PC-3 (cell line): ENCODE data around the gene LIN28B. TPM values are rescaled to one million over a fixed set of nuclear protein-coding genes. Genes with fewer than 3 reads are reported as not detected.

Source experiments
- ATAC-seq: fragments of 200-7000 bp; cut with Tn5 transposase; 2 replicates; pipeline ENCODE4 v1.9.1; 2020; ENCODE audit warnings: mild to moderate bottlenecking, moderate library complexity
- BruUV-seq: library from RNA; stranded (reverse); fragments of 400-500 nt; replicated peaks from 2 replicates; lab custom pipeline; 2021; lab: Mats Ljungman, UMichigan
- CTCF ChIA-PET: fragments of 300-600 bp; sonication (Branson Sonifier 250); formaldehyde crosslinking; loops from one replicate; lab custom pipeline; 2022; ENCODE audit warnings: antibody characterized with exemption; lab: Charles Lee
- POLR2A ChIA-PET: fragments of 300-600 bp; sonication (Branson Sonifier 250); formaldehyde crosslinking; loops from one replicate; lab custom pipeline; 2022; ENCODE audit warnings: antibody characterized with exemption; ENCODE audit not compliant: unreplicated experiment; lab: Charles Lee
- DNase-seq: peaks from one replicate; pipeline ENCODE4 v3.0.0-alpha.2; 2015
- H2AFZ ChIP-seq: fragments of 300-600 bp; sonication (generic); 2 replicates; pipeline ENCODE4 v1.6.0; 2016; ENCODE audit warnings: antibody characterized with exemption, low read length
- H3F3A ChIP-seq: fragments of 300-600 bp; sonication (generic); one replicate; pipeline ENCODE4 v1.6.0; 2017; ENCODE audit warnings: antibody characterized with exemption, low read length, control low read depth, mild to moderate bottlenecking; ENCODE audit not compliant: unreplicated experiment
- H3K27ac ChIP-seq: fragments of 300-600 bp; sonication (generic); 2 replicates; pipeline ENCODE4 v1.5.1; 2016; ENCODE audit warnings: mild to moderate bottlenecking, low read length
- H3K27me3 ChIP-seq: fragments of 300-600 bp; sonication (generic); 2 replicates; pipeline ENCODE4 v1.6.1; 2016; ENCODE audit warnings: low read length, mixed read lengths
- H3K36me3 ChIP-seq: fragments of 300-600 bp; sonication (generic); 2 replicates; pipeline ENCODE4 v1.6.1; 2016; ENCODE audit warnings: low read depth, mixed run types, low read length, mixed read lengths
- H3K4me1 ChIP-seq: fragments of 300-600 bp; sonication (generic); 2 replicates; pipeline ENCODE4 v1.5.1; 2016; ENCODE audit warnings: low read length; ENCODE audit not compliant: insufficient read depth
- H3K4me2 ChIP-seq: fragments of 300-600 bp; sonication (generic); 2 replicates; pipeline ENCODE4 v1.6.0; 2016; ENCODE audit warnings: low read length
- H3K4me3 ChIP-seq: fragments of 300-600 bp; sonication (generic); 2 replicates; pipeline ENCODE4 v1.5.1; 2016; ENCODE audit warnings: mild to moderate bottlenecking, low read length, mixed read lengths
- H3K79me2 ChIP-seq: fragments of 300-600 bp; sonication (generic); 2 replicates; pipeline ENCODE4 v1.6.1; 2017; ENCODE audit warnings: low read length, mixed read lengths
- H3K9ac ChIP-seq: fragments of 300-600 bp; sonication (generic); 2 replicates; pipeline ENCODE4 v1.6.0; 2016; ENCODE audit warnings: mild to moderate bottlenecking, low read length
- H3K9me2 ChIP-seq: fragments of 300-600 bp; sonication (generic); replicated peaks from 2 replicates; pipeline ENCODE4 v1.6.1; 2016; ENCODE audit warnings: mixed run types, low read length, mixed read lengths
- H3K9me3 ChIP-seq: fragments of 300-600 bp; sonication (generic); 2 replicates; pipeline ENCODE4 v1.6.1; 2016; ENCODE audit warnings: low read length, mixed read lengths
- H4K20me1 ChIP-seq: fragments of 300-600 bp; sonication (generic); 2 replicates; pipeline ENCODE4 v1.6.1; 2016; ENCODE audit warnings: low read length, mixed read lengths
- EZH2 ChIP-seq: fragments of 300-600 bp; sonication (generic); IDR thresholded peaks from one replicate; pipeline ENCODE4 v1.6.1; 2017; ENCODE audit warnings: antibody characterized with exemption, mild to moderate bottlenecking, low read length; ENCODE audit not compliant: unreplicated experiment
- EZH2phosphoT487 ChIP-seq: fragments of 300-600 bp; sonication (generic); IDR thresholded peaks from 2 replicates; pipeline ENCODE4 v1.6.1; 2018; ENCODE audit warnings: mild to moderate bottlenecking, antibody characterized with exemption, low read length, borderline replicate concordance
- intact Hi-C: fragments of 100-400 bp; cut with micrococcal nuclease; formaldehyde crosslinking; loops from 2 replicates; pipeline ENCODE4 v1.9.0; 2023
- total RNA-seq: library from RNA; depleted of rRNA; stranded (reverse); fragments of >200 nt; gene quantifications from 2 replicates; pipeline ENCODE4 v1.2.3, GENCODE V29; 2014
- TF ChIP-seq, protein P1 (sequence below): fragments of 300-600 bp; sonication (generic); conservative IDR thresholded peaks from 2 replicates; pipeline ENCODE4 v1.5.1; 2017; ENCODE audit warnings: antibody characterized with exemption, low read depth, mild to moderate bottlenecking, low read length

LIN28B gene
- total RNA-seq, 1 experiment from 2014 or later = 0.11 TPM

DNA sequence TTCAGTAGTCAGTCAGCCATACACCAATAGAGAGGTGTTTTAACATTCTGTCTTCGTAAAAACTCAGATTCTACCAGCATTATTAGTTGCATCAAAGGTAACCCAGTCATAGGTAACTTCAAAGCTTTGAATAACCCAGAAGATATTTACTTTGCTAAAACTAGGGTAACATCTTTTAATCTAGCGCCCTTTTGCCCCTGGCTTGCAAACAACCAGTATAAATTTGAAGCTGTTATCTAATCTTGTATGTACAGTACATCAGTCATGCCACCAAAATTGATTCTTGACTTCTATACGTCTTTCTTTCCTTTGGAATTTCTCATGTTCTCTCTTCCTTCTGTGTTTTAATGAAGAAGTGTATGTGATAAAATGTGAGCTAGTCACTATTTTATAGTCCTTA, 109.3 kb downstream of the LIN28B start:
- no TSS peak for BruUV-seq
- Histone ChIP-seq H3K9ac (no peak overlapping the region), H3K4me1 (peaks cover 6% of the 10 kb centered on the region), H3K27me3 (no peaks in the 10 kb centered on the region), H3K4me3 (no peak overlapping the region), H3K79me2 (no peaks in the 10 kb centered on the region), H3K4me2 (no peak overlapping the region), H3K9me3 (no peaks in the 10 kb centered on the region), H3K36me3 (no peaks in the 10 kb centered on the region), H3K9me2 (no peaks in the 10 kb centered on the region), H2AFZ (no peak overlapping the region), H4K20me1 (no peaks in the 10 kb centered on the region), H3F3A (no peaks in the 10 kb centered on the region), H3K27ac (no peak overlapping the region)
- intact Hi-C loops = no loop called here
- ChIA-PET CTCF (no interaction called here), POLR2A (no interaction called here)
- DNase-seq = no peak
- no peak for ATAC-seq
- TF ChIP-seq, protein P1, sequence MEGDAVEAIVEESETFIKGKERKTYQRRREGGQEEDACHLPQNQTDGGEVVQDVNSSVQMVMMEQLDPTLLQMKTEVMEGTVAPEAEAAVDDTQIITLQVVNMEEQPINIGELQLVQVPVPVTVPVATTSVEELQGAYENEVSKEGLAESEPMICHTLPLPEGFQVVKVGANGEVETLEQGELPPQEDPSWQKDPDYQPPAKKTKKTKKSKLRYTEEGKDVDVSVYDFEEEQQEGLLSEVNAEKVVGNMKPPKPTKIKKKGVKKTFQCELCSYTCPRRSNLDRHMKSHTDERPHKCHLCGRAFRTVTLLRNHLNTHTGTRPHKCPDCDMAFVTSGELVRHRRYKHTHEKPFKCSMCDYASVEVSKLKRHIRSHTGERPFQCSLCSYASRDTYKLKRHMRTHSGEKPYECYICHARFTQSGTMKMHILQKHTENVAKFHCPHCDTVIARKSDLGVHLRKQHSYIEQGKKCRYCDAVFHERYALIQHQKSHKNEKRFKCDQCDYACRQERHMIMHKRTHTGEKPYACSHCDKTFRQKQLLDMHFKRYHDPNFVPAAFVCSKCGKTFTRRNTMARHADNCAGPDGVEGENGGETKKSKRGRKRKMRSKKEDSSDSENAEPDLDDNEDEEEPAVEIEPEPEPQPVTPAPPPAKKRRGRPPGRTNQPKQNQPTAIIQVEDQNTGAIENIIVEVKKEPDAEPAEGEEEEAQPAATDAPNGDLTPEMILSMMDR = no peak

DNA sequence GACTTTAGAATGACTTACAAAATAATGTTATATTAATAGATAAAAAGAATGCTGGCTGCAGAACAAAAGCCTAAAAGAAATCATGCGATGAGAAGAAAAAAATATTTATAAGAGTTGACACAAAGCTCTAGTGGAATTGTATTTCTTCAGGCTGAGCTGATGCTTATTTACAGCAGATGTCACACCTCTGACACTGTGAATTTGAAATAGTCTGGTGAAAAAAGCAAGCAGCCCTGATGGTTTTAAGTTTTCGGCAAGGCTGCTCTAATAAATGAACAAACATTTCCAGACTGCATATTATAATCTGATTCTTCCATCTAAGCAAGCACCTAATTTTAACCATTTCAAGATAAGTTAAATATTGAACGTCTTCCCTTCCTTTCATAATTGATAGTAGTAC, 109.9 kb downstream of the LIN28B start:
- Histone ChIP-seq H2AFZ (no peak overlapping the region), H3K27me3 (no peaks in the 10 kb centered on the region), H4K20me1 (no peaks in the 10 kb centered on the region), H3K27ac (no peak overlapping the region), H3K79me2 (no peaks in the 10 kb centered on the region), H3K4me3 (no peak overlapping the region), H3F3A (no peaks in the 10 kb centered on the region), H3K9me3 (no peaks in the 10 kb centered on the region), H3K4me1 (peaks cover 6% of the 10 kb centered on the region), H3K9ac (no peak overlapping the region), H3K9me2 (no peaks in the 10 kb centered on the region), H3K4me2 (no peak overlapping the region), H3K36me3 (no peaks in the 10 kb centered on the region)
- intact Hi-C loops = no loop called here
- BruUV-seq = no TSS peak
- POLR2A ChIA-PET = no interaction called here
- CTCF ChIA-PET = no interaction called here
- ATAC-seq (no peak), DNase-seq (no peak)
- TF ChIP-seq, protein P1 = no peak
- TF ChIP-seq EZH2phosphoT487 (no peak), EZH2 (no peak)

DNA sequence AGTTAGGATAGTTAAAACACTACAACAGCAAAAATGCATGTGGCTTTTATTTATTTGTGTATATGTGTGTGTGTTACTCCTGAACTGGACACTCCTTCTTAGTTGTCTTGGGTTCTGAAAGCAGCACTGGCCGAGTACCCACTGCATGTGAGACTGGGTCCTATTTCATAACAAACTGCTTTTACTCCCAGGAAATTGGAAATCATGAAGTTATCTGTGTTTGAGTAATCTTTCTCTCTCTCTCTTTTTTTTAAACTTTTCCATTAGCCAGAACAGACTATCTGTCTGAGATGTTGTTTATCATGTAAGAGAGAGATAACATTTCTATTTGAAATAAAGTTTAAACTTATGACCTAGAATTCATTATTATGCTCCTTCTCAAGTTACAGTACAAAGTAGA, 110.4 kb downstream of the LIN28B start:
- no peaks in the 10 kb centered on the region for H3K9me2 ChIP-seq
- H2AFZ ChIP-seq = no peak overlapping the region
- H3K79me2 ChIP-seq = no peaks in the 10 kb centered on the region
- no peaks in the 10 kb centered on the region for H4K20me1 ChIP-seq
- no peak for TF ChIP-seq EZH2phosphoT487
- TF ChIP-seq, protein P1 = no peak
- no peak for TF ChIP-seq EZH2
- no TSS peak for BruUV-seq
- H3K9me3 ChIP-seq = no peaks in the 10 kb centered on the region
- ChIA-PET CTCF (no interaction called here), POLR2A (no interaction called here)
- no peak overlapping the region for H3K27ac ChIP-seq
- DNase-seq = no peak
- H3K4me2 ChIP-seq = no peak overlapping the region
- intact Hi-C loops = no loop called here
- no peaks in the 10 kb centered on the region for H3K36me3 ChIP-seq
- no peak overlapping the region for H3K9ac ChIP-seq
- H3K4me1 ChIP-seq = peaks cover 10% of the 10 kb centered on the region
- H3K27me3 ChIP-seq = no peaks in the 10 kb centered on the region
- no peak for ATAC-seq
- no peak overlapping the region for H3K4me3 ChIP-seq
- no peaks in the 10 kb centered on the region for H3F3A ChIP-seq
